Stimulated activated CD8-positive, alpha-beta memory T cell treated with anti-CD3 and anti-CD28 coated beads, Interleukin-7, amount 100 ng/mL, for 48 hours (primary cell): ENCODE measurements around the gene BHLHE40.
"Not testable (repeated sequence)": the region's sequence is repeated elsewhere in the genome, so short reads cannot be mapped to it uniquely, and the experiment has no call there.

ENCODE experiments used
- DNase-seq, 2 donors: peaks; one replicate each; pipeline ENCODE4 v3.0.0-alpha.2; 2020; ENCODE audit warnings: low read depth in 1 of 2; ENCODE audit errors: extremely low read depth in 1 of 2

BHLHE40 gene

DNA sequence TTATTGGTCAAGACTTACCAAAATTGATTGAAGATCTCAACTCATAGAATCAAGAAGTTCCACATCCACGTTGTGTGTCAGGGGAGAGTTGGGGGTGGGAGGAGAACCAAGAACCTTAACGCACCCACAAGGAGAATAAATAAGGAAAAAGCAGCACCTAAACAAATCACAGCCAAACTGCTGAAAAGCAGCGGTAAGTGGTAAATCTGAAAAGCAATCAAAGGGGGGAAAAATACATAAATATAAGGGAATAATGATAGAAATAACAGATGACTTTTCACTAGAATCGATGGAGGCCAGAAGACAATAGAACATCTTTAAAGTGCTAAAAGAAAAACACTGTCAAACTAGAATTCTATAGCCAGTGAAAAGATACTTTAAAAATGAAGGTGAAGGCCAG lies 20.1 kb upstream of the BHLHE40 start:
- DNase-seq, result no peak

DNA sequence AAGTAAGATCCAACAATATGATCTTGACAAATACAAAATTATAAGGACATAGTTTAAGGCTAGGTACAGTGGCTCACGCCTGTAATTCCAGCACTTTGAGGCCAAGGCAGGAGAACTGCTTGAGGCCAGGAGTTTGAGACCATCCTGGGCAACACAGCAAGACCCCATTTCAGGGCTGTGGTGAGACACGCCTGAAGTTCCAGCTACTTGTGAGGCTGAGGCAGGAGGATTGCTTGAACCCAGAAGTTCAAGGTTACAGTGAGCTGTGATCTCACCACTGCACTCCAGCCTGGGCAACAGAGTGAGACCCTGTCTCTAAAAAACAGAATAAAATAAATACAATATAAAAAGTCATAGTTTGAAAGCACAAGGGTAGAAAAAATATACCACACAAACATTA lies 17.4 kb upstream of the BHLHE40 start:
- not testable (repeated sequence) for DNase-seq

DNA sequence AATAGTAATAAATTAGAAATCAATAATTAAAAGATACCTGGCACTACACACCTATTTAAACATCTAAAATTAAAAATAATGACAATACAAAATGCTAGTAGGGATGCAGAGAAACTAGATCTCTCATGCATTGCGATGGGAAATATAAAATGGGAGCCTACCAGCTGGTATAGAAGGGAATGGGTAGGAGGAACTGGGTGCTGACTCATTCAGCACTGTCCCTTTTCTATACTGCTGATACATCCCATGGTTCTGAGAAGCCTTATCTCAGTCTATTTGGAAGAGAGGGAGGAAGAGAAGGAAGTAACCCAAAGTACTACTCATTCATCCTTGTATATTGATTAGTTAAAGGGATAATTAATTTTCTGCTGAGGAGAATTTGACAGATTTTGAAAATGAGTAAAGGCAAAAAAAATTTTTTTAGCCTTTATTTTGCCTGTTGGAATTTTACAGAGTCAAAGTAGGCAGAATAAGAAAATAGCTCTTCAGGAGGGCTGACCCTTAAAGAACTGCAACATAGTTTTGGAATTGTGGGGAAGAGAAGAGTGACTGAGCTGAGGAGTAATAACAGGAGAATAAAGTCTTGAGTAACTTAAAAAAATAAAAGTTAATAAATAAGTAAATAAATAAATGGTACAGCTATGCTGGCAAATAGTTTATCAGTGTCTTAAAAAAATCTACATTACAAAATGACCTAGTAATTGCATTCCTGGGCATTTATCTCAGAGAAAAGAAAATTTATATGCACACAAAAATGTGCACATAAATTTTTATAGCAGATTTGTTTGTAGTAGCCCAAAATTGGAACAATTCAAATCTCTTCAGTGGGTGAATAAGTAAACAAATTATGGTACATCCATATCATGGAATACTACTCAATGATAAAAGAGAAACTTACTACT lies 15.3 kb upstream of the BHLHE40 start:
- no peak for DNase-seq

DNA sequence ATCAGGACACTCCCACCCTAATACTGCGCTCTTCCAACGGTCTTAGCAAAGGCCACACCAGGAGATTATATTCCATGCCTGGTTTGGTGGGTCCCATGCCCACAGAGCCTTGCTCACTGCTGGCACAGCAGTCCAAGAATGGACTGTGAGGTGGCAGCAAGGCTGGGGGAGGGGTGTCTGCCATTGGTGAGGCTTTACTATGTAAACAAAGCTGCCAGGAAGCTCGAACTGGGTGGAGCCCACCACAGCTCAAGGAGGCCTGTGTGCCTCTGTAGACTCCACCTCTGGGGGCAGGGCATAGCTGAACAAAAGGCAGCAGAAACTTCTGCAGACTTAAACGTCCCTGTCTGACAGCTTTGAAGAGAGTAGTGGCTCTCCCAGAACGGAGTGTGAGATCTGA lies 13.2 kb upstream of the BHLHE40 start:
- not testable (repeated sequence) for DNase-seq

DNA sequence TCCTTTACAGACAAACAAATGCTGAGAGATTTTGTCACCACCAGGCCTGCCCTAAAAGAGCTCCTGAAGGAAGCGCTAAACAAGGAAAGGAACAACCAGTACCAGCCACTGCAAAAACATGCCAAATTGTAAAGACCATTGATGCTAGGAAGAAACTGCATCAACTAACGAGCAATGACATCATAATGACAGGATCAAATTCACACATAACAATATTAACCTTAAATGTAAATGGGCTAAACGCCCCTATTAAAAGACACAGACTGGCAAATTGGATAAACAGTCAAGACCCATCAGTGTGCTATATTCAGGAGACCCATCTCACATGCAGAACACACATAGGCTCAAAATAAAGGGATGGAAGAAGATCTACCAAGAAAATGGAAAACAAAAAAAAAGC lies 11.6 kb upstream of the BHLHE40 start:
- not testable (repeated sequence) for DNase-seq

DNA sequence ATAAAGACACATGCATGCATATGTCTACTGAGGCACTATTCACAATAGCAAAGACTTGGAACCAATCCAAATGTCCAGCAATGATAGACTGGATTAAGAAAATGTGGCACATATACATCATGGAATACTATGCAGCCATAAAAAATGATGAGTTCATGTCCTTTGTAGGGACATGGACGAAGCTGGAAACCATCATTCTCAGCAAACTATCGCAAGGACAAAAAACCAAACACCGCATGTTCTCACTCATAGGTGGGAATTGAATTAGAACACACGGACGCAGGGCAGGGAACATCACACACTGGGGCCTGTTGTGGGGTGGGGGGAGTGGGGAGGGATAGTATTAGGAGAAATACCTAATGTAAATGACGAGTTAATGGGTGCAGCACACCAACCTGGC lies 7.8 kb upstream of the BHLHE40 start:
- not testable (repeated sequence) for DNase-seq

DNA sequence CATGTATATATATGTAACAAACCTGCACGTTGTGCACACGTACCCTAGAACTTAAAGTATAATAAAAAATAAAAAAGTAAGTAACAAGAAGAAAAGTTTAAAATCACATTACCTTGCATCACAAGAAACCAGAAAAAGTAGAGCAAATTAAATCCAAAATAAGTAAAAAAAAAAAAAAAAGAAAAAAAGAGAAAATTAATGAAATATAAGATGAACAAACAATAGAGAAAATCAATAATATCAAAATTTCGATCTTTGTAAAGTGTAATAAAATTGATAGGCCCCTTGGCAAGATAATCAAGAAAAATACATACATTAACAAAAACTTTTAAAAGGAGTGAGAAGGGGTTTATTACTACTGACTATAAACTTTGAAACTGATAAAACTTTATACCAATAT lies 7.4 kb upstream of the BHLHE40 start:
- DNase-seq, result no peak

DNA sequence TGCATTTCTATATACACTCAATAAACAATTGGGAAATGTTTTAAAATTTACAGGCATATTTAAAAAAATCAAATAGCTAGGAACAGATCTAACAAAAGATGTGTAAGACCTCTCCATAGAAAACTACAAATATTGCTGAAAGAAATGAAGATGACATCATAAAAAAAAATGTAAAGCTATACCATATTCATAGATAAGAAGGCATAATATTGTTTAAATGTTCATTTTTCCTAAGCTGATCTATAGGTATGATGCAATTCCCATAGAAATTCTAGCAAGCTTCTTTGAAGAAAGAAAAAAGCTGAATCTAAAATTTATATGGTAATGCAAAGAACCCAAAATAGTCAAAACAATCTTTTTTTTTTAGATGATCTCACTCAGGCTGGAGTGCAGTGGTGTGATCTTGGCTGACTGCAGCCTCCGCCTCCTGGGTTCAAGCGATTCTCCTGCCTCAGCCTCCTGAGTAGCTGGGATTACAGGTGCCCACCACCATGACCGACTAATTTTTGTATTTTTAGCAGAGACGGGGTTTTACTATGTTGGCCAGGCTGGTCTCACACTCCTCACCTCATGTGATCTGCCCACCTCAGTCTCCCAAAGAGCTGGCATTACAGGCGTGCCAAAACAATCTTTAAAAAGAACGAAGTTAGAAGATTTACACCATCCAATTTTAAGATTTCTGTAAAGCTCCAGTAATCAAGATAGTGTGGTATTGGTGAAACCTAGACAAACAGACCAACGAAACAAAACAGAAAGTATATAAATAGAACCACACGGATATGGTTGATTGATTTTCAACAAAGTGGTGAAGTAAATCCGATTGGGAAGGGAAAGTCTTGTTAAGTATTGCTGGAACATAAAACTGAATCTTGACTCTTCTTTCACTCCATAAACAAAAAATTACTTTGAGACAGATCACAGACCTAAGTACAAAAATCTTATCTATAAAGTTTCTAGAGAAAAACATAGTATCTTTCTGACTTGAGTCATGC lies 6.3 kb upstream of the BHLHE40 start:
- no peak for DNase-seq

DNA sequence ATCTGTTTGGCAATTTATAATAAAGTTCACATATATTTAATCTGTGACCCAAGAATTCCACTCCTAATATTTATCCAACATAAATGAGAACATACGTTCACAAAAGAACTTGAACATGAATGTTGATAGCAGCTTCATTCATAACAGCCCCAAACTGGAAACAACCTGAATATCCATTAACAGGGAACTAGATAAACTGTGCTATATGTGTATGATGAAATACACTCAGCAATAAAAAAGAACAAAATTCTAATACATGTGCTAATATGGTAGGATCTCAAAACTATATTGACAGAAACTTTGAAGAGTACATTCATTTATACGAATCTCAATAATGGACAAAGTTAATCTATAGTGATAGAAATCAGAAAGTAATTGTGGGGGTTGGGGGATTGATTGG lies 5.1 kb upstream of the BHLHE40 start:
- DNase-seq, result no peak

DNA sequence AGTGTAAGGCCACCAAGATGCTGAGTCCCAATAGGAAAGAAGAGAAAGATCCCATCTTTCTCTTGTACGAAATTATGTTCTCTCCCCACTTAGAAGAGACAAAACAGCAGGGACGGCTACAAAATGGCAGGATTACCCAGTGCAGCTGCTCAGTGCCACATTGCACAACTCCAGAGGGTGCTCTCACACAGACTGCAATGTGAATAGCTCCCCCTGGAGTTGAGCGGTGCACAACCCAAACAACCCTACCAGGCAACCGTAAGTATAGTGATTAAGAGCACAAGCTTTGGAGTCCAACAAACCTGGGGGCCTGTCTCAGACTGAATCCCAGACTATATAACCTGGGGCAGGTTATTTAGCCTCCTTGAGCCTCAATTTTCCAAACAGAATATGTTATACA lies 3.1 kb upstream of the BHLHE40 start:
- DNase-seq, result no peak

DNA sequence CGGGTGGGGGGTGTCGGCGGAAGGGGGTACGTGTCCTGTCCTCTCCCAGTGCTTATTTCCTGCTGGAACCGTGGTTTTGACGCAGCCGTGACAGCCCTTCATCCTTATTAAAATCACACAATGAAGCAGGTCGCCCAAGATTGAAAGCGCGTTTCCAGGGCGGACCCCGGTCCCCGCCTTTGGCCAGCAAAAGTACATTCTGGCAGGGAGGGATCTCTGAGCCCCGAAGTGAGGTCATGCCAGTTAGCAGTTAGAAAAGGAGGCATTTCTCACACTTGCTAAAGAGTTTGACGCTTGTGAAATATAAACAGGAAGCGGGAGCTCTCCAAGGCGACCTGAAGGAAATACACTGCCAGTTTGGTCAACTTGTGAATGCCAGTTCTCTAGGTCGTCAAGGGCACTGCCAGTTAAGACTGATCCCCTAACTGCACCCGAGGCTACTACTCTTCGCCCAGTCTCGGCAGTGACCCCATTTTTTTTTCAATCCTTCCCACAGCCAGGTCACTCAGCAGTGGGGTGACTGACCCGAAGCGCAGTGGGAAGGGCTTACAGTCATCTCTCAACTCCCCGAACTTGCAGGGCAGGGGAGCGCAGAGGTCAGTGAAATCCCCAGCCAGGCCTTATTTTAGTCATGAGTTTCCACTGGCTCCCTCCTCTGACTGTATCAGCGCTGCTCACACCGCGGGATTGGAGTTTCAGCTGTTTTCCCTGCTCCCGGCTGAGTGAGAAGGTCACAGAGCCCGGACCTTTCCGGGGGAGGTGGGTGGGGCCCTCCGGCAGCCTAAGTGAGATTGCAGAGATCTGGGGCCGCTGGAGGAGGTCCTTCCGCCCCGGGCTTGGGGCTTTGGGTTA lies 2.0 kb upstream of the BHLHE40 start:
- DNase-seq, result peak; percentile 80 to 87

DNA sequence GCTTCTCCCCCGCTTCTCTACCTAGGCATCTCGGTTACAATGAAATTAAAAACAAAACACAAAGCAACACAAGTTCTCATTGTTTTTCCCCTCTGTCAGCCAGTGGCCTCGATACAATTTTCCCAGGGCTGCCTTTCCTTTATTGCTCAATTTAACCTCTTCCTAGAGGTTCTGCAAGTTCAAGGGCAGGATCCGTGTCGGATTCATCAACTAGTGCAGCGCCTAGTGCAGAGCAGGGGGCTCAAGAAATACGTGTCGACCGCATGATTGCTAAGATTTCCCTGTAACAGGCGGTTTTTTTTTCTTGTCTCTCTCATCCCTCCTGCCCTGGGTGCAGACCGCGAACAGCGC lies 1.4 kb upstream of the BHLHE40 start:
- no peak for DNase-seq

DNA sequence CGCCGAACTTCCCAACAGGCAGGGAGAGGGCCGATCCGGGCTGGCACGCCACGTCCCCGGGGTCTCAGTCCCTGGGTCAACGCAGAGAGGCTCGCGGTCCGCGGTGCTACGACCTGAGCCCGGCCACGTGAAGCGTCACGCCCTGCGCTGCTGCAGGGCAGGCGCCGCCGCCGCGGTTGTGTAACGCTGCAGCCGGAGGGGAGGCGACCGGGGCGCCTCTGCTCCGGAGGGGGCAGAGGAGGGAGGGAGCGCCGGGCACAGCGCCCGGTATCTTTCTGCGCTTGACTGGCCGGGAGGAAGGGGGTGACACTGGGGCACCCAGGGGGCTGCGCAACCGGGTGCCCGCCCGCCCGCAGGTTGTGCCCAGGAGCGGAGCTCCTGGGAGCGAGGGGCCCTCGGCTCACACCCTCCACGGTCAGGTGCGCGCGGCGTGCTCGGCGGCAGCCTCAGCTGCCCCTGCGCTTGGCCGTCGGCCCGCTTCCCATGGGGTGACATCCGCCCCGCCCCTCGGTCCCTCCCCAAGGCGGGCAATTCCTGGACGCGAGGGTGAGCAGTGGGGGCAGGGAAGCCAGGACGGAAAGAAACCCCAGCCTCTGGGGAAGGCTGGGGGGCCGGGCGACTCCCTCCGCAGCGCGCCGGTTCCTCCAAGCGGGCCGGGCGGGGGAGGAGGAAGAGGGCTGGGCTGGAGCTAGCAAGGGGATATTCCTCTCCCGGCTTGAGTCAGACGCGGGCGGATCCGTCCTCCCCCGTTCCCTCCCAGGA lies 852 bp upstream of the BHLHE40 start:
- peak; percentile 95 to 96 for DNase-seq

DNA sequence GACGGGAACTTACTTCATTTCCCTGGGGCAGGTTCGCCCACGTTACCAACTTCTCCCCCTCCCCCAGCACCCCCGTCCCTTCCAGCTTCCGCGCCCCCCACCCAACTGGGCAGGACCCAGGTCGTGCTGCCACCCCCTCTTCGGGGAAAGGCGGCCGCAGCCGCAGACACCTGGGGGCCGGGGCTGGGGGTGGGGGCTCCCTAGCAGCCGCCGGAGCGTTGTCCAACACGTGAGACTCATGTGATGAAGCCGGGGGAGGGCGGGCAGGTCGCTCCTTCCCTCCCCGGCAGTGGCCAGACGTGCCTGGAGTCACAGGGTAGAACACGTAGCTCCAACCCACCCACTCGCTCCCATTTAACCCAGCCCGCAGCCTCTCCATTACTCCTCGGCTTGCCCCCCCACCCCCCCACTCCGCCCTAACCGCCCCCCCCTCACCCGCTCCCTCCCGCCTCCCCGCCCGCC lies 240 bp upstream of the BHLHE40 start:
- DNase-seq, result peak in 1 of 2 donors; percentile 98

DNA sequence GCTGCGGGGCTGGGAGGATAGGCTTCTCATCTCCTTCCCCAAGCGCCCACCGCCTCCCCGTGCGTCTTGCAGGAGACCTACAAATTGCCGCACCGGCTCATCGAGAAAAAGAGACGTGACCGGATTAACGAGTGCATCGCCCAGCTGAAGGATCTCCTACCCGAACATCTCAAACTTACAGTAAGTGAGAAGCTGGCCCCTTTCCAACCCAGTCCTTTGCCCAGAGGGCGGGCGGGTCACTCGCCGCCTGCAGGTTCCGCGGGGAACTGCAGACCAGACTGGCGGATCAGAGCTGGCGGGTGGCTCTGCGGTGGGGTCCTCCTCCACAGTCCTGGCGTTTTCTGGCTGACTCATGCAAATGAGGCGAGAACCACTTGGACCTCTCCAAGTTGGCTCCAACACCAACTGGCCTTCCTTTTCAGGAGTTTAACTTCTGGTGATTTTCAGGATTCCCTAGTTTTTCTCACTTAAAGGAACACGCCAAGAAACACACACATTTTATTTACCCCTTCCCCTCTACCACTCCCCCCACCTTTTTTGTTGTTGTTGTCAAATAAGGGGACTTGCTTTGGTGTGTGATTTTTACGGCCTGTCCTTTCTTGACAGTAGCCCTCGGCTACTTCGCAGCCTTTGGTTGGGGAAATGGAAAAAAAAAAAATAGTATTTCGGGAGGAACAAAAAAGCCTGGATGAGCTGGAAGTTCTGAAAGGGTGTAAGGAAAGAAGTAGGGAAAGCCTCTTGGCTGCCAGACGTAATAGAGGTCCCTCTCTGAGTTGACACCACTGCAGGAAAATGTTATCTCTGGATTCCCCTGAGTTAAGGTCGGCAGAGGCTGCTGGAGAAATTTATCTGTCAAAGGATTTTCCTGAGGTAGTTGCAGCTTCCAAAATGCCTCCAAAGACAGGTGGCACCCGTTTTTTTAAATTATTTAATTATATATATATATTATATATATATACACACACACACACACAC lies 1.3 kb downstream of the BHLHE40 start:
- DNase-seq, result peak; percentile 82 to 86

DNA sequence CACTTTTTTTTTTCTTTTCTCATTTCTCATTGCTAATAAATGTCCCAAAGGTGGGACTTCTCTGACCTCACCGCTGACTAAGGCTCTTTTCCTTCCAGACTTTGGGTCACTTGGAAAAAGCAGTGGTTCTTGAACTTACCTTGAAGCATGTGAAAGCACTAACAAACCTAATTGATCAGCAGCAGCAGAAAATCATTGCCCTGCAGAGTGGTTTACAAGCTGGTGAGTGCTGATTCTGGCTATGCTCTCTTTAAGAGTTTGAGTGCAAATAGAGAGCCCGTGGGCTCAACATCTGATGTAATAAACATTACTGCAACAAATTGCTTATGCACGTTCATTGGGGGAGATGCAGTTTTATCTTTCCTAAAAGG lies 2.0 kb downstream of the BHLHE40 start:
- DNase-seq, result no peak

DNA sequence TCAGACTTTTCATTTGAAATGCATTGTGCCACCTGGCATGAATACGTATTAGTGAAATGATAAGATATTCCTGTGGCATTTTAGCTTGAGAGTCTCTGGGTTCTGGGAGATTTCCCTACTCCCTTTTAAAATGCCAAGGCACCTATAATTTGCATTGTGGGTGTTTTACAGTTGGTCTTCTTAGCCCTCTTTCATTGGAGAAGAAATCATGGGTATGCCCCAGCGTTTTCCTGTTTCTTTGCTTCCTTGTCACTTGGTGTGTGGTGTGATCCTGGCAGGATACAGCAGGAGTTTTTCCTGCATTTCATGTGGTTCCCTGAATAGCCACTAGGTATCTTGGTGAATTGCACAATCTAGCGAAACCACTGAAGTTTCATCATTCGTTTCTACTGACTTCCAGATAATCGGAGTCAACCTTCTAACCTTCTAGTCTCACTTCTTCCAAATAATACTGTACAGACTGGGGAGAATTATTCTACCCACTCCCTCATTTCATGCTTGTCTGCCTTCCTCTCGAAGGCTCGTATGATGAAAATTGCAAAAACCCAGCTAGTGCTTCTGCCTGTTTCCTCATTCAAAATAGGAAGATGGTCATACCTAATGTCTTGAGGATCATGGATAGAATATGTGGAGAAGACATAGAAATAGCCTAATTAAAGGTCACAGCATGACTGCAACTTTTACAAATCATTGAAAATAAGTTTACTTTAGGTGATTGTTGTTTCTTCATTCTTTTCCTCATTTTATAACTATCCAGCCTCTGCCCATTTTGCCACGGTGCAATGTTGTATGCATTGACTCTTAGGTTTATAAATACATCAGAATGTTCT lies 2.6 kb downstream of the BHLHE40 start:
- no peak for DNase-seq
